Endothelial cell of umbilical vein (primary cell): ENCODE data around the gene ZNF816.

Experiments used
- CTCF ChIP-seq, 2 donors: IDR thresholded peaks; 1 replicate in 1 of 2; 2 replicates in 1 of 2; pipeline ENCODE4 v1.5.1; 2011; ENCODE audit warnings: low read length in 2 of 2, mild to moderate bottlenecking in 2 of 2, moderate library complexity in 2 of 2, control low read depth in 1 of 2, inconsistent platforms in 1 of 2, low read depth in 1 of 2; ENCODE audit not compliant: insufficient read depth in 1 of 2; ENCODE audit errors: extremely low read depth in 1 of 2
- EZH2 ChIP-seq: IDR thresholded peaks from 2 replicates; pipeline ENCODE4 v1.6.1; 2012; ENCODE audit warnings: borderline replicate concordance, low read depth, mild to moderate bottlenecking, moderate library complexity, low read length, inconsistent platforms; ENCODE audit not compliant: severe bottlenecking
- JUN ChIP-seq: IDR thresholded peaks from 2 replicates; pipeline ENCODE4 v1.6.1; 2011; ENCODE audit warnings: borderline replicate concordance, low read depth; ENCODE audit not compliant: insufficient read length, insufficient read depth
- MAX ChIP-seq: IDR thresholded peaks from 2 replicates; pipeline ENCODE4 v1.6.1; 2011; ENCODE audit not compliant: insufficient read depth, insufficient read length
- POLR2A ChIP-seq: IDR thresholded peaks from 2 replicates; pipeline ENCODE4 v1.6.1; 2012; ENCODE audit warnings: low read depth, mild to moderate bottlenecking, control low read depth, low read length
- POLR2AphosphoS5 ChIP-seq: IDR thresholded peaks from 2 replicates; pipeline ENCODE4 v1.6.1; 2012; ENCODE audit warnings: low read depth, mild to moderate bottlenecking, control low read depth, low read length, moderate library complexity; ENCODE audit not compliant: insufficient read depth

- TF ChIP-seq CTCF (IDR thresholded peaks at IDR 0.05; ENCODE audit: extremely low read depth in 1 of 2, insufficient read depth in 1 of 2, low read depth in 1 of 2, low read length in 2 of 2) (no peak), MAX (no peak), POLR2A (no peak), EZH2 (no peak), POLR2AphosphoS5 (no peak), JUN (no peak)
These were observed 2.9 kb downstream of the ZNF816 start for GRCh38 chr19:52959613-52960295.
